NCI-H345 (cell line): ENCODE data around the gene MYO1E.
"Not testable (repeated sequence)": the region's sequence is repeated elsewhere in the genome, so short reads cannot be mapped to it uniquely, and the experiment has no call there.

Experiments used
- DNase-seq: peaks from one replicate; lab custom pipeline; 2025; lab: John Stamatoyannopoulos, UW

The MYO1E gene

DNA sequence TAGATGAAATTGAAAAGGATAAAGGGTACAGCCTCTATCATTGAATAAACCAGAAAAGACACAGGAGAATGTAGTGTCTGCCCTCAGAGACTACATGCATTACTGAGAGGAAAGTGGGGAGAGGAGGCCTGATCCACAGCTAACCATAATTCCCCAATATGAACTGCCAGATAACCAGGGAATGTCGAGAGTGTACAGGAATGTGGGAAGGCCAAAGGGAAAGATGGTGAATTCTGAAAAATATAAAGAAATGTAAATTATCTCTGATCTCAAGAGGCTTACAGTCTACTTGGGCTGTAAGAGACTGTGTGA, 22.3 kb downstream of the MYO1E start:
- no peak for DNase-seq

DNA sequence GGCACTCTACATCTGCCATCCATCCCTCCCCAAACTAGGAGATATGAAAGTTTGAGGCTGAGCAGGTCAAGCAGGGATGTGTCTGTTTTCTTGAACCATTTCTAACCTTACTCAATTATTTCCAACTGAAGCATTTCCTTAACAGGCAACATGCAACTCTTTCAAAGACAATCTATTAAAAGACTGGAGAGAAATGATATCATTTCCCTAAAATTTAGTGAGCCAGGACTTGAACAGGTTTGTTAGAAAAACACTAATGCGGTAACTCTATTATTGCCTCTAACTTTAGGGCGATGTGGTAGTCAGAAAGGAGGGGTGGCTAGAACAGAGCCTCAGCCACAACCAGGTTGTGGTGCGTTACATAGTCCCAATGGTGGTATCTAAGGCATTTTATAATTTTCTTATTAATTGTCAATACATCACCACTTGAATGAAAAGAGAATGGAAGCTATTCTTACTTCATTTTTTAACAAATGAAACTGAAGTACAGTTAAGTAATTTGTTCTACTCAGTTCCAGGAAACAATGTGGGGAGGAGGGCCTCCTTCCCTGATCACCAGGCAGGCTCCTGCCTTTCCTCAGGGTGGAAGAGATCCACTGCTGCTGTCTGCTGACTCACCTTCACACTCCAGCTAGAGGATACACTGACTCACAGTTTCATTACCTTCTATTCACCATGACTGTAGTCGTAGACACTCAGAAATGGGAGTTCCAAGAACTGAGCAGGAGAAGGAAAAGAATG, 22.8 kb downstream of the MYO1E start:
- no peak for DNase-seq

DNA sequence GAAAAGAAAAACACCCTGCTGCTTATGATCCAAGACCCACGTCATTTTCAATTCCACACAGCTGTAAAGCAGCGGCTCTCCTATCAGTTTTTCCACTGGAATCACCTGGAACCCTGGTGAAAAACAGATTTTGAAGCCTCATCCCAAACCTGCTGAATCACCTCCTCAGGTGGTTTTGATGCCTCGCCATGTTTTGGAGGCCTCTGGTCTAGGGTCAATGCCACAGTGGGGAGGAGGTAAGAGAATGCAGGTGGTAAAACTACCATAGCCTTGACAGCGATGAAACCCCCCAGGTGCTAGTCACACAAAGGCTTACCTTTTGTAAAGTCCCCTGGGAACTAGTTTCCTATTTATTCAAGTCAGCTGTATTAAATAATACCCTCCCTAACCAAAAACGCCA, 24.8 kb downstream of the MYO1E start:
- DNase-seq, result no peak

DNA sequence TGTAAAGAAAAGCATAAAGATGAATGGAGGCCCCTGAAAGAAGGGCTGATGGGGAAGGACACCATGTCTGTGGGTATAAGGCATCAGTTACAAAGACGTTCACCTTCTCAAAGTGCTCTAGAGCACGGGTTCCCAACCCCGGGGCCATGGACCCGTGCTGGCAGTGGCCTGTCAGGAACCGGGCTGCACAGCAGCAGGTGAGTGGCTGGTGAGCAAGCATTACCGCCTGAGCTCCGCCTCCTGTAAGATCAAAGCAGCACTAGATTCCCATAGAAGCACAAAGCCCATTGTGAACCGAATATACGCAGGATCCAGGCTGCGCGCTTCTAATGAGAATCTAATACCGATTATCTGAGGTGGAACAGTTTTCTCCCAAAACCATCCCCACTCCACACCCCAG, 25.7 kb downstream of the MYO1E start:
- DNase-seq, result no peak

DNA sequence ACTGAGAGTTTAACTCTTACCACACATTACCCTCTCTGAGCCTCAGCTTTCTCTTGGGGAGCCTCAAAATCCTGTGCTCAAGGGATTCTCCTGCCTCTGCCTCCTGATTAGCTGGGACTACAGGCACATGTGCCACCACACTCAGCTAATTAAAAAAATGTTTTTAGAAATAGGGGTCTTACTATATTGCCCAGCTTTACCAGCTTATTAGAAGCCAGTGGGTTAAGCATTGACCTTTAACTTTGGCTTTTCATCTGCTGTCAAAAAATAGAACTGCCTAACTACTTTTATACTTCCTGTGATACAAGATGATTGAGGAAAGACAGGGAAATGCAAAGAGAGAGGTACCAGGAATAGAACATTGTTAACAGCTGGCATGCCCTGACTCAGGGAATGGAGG, 27.3 kb downstream of the MYO1E start:
- DNase-seq, result no peak

DNA sequence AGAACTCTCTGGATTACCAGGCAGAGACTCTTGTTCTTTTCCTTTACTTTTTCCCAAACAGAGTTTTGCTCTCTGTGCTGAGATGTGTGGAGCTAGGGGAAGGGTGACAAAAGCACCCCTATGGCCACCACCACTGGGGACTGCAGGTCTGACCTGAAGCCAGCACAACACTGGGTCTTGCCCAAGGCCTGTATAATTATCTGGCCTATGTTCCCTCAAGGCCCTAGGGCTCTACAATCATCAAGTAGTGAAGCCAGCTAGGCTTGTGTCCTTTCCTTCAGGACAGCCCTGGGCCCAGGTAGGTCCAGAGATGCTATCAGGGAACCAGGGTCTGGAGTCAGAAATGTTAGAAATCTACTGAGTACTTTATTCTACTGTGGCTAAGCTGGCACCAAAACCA, 28.4 kb downstream of the MYO1E start:
- no peak for DNase-seq

DNA sequence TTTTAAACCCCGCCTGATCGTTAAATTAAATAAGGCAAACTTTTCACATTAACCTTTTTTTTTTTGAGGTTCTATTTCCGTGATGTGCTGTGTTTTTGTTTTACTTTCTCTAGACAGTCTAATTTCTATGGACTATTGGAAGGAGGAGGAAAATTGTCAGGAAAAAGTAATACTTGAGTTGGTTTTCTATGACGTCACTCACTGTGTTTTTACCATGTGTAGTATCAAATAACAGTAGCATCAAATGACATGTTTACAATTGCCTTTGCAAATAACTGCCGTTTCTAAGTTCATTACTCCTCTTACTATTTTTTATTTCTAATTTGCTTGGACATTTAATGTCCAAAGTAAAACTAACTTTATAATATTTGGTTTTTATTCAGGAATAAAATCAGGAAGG, 32.3 kb downstream of the MYO1E start:
- no peak for DNase-seq

DNA sequence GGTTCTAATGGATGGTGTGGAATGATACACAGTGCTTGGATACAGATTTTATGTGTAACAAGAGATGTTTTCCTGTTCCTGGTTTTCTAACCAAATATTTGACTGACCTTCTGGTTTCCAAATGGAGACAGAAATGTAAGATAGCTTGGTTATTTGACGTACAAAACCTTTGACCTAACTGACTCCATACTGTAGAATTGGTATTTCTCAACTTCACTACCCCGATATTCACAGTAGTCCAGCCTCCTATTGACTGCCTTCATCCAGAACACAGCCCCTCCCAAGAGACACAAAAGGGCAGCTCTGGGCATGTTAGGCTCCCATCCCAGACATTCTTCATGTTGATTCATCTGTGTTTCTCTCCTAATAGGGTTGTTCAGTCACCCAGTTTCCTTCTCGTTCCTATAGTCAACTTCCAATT, 33.4 kb downstream of the MYO1E start:
- no peak for DNase-seq

DNA sequence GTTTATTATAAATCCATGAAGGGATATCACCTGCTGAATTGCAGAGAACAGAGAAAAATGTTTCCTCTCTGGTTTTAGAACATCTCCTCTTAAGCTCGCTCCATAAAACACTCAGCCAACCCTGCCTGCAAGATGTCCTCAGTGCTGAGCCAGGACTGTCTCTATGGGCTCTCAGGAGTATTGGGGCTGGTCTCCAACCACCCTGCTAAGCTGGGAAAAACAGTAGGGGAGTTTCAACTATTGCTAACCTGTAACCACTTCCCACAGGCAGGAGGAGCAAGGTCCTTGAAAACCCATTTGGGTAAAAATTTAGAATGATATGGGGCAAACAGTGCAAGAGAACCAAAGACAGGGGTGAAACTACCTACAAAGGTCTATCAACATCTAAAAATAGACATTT, 34.3 kb downstream of the MYO1E start:
- no peak for DNase-seq

DNA sequence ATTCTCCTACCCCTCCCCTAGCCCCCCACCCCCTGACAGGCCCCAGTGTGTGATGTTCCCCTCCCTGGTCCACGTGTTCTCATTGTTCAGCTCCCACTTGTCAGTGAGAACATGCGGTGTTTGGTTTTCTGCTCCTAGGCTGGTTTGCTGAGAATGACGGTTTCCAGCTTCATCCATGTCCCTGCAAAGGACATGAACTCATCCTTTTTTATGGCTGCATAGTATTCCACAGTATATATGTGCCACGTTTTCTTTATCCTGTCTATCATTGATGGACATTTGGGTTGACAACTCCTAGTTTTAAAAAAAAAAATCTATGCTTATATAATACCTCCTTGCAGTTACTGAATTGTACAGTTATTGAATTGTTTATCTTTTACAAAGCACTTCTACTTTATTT, 35.9 kb downstream of the MYO1E start:
- not testable (repeated sequence) for DNase-seq

DNA sequence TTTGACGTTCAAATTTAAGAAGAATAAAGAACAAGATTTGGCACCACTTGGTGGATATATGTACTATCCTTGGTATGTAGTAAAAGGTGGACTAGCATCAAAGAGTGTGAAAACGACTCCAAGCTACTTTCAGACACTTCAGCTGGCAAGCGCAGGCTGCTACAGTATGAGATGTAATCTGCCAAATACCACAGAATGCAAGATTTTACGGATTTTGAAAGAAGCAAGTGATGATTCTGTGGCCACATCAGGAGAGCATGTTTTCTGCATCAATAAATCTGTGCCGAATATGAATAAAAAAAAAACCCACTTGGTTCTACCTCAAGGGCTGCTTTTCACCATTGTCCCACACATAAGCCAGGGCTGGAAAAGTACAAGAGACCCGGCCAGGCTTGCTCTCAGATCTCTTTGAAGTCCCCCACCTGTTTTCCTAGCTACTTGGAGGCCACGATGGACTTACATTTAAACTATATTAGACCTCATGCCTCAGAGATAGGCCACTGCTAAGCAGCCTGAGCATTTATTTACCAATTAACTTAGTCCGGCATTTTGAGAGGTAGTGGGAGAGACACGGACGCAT, 37.4 kb downstream of the MYO1E start:
- DNase-seq, result no peak

DNA sequence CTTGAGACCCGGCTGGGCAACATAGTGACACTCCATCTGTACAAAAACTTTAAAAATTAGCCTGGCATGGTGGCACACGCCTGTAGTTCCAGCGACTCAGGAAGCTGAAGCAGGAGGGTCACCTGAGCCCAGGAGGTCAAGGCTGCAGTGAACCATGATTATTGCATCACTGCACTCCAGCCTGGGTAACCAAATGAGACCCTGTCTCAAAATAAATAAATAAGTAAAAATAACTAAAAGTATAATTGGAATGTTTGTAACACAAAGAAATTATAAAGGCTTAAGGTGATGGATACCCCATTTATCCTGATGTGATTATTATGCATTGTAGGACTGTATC, 38.6 kb downstream of the MYO1E start:
- DNase-seq, result no peak

DNA sequence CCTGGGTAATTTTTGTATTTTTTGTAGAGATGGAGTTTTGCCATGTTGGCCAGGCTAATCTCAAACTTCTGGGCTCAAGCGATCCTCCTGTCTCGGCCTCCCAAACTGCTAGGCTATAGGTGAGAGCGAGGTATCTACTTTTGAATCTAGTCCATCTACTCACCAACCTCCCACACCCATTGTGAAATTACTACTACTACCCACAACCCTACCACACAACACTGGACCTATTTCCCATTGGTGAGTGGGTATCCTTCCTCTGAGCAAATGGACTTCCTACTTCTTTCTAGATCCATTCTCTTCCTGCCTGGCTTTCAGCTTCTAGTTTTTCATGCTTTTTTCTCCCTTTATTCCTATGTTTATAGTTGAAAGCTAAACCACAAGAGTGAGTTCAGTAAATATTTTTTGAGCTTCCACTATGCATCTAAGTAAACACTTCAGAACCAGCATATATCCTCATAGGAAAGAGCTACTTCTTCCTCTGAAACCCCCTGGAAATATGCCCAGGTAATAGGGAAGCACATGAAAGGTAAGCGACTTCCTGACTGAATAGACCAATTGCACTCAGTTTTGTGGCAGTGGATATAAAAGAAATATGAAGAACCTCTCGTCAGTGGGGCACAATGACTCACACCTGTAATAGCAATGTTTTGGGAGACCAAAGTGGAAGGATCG, 39.1 kb downstream of the MYO1E start:
- DNase-seq, result no peak

DNA sequence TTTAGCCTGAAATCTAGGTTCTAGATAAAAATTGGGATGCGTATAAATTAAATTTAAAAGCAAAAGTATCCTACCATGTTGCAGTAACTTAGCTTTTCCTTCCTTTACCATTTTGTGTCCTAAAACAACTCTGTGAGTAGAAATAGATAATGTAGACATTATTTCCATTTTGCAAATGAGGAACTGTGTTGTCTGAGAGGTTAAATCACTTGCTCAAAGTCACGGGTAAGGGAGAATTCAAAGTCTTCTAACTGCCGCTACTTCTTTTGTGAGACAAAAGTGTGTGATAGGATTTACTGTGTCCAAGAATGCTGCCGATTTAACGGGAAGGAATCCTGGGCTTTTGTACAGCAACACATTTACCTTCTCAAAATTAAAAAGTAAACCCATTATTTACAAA, 40.7 kb downstream of the MYO1E start:
- DNase-seq, result no peak

DNA sequence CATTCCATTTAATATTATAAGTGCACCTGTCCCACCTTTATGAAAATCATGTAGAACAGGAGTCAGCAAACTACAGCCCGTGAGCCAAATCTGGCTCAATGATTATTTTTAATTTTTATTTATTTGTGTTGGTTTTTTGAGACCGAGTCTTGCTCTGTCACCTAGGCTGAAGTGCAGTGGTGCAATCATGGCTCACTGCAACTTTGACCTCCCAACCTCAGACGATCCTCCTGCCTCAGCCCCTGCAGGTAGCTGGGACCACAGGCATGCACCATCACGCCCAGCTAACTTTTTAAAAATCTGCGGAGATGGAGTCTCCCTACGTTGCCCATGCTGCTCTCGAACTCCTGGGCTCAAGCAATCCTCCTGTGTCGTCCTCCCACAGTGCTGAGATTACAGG, 42.0 kb downstream of the MYO1E start:
- no peak for DNase-seq

DNA sequence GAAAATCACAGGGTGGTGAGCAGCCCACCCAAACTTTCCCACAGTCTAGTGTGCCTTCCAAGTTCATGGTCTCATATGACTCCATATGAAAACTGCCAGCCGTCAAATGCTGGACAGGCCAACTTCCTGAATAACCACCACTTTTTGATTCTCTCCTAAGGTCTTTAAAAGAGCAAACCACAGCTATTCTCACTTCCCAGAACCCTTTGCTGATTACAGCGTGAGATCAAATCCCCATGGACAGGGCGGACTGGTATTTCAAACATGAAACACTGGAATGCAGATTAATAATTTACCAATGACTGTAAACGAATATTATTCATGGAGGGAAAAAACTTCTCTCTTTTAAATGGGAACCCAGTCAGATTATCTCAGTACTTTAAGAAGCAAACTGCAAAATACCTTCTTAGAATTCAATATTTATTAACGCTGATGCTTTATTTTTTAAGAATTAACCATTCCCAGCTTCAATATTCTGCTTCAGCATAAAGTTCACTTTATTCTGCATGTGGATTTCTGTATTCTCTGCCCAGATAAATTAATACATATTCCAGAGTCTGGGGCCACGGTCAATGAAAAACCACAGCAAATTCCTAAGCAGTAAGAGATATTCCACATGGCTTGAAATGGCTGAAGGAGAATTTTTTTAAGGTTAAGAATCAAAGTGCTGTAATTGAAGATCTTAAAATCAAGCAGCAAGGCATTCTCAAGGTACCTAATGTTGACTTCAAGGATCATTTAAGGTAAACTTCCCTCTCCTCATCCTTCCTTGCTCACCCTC, 42.9 kb downstream of the MYO1E start:
- DNase-seq, result no peak

DNA sequence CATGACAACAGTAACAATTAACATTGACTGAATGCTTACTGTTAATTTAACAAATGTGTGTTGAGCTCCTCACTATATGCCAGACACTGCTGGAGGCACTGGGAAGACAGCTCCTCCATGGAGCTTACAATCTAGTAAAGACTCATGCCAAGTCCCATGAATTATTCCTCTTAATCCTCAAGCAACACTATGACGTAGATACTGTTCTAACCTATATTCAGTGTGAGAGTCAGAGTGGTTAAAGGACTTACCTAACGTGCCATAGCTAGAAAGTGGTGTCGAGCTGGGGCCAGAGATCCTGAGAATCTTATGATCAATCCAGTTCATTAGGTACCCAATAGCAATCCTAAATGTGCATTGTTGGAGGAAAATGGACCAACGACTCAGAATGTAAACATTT, 43.6 kb downstream of the MYO1E start:
- no peak for DNase-seq

DNA sequence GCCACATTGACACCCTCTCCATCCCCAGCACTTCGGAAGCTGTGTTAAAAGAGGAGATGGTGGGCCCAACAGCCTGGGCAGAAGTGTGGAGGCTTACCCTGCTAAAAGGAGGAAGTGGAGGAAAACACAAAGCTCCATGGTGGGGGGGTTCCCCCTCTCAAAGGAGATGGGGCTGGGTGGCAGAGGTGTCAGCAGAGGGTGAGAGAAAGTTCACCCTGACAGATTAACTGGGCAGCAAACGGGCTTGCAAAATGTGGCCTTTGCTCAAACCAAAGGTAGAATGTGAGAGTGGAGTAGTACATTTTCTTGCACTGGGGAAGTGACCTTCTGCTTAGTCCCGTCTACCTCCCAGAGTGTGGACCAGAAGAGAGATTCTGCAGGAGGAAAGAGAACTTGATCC, 44.7 kb downstream of the MYO1E start:
- DNase-seq, result no peak

DNA sequence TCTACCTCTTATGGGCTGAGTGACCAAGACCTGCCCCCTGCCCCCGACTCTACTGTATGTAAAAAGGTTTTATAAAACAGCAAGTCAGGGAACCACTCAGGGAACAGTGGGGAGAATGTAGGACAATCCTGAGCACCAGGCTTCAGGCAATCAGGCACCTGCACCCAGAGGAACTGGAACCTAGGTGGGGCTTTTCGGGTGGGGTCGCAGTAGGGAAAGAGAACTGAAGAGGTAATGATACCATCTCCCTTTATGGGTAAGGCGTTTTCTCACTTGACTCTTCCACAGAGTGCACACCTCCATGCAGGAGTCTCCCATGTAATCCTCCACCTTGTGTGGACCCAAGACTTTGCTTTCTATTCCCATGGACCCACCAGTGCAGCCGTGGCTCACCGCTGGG, 45.8 kb downstream of the MYO1E start:
- DNase-seq, result no peak

DNA sequence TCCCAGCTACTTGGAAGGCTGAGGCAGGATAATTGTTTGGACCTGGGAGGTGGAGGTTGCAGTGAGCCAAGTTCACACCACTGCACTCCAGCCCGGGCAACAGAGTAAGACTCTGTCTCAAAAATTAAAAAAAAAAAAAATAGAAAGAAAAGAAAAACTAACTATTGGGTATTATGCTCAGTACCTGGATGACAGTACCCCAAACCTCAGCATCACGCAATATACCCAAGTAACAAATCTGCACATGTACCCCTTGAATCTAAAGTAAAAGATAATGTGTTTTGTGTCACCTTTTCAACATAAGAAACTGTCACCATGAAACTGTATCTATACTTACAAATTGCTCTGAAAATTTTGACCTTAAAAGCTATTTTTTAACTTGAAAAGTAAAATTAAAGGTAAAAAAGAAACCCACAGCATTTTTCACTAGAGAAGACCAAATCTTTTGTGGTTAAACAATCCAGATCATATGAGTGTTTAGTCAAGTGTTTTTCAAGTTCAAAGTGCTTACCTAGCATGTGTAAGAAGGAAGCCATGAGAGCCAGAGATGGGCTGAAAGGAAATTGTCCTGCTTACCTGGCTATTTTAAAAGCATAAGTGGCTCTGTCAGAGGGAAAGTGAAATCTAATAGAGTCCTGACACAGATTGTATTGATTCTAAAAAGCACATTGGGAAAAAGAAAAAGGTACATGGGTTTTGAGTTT, 50.5 kb downstream of the MYO1E start:
- no peak for DNase-seq

DNA sequence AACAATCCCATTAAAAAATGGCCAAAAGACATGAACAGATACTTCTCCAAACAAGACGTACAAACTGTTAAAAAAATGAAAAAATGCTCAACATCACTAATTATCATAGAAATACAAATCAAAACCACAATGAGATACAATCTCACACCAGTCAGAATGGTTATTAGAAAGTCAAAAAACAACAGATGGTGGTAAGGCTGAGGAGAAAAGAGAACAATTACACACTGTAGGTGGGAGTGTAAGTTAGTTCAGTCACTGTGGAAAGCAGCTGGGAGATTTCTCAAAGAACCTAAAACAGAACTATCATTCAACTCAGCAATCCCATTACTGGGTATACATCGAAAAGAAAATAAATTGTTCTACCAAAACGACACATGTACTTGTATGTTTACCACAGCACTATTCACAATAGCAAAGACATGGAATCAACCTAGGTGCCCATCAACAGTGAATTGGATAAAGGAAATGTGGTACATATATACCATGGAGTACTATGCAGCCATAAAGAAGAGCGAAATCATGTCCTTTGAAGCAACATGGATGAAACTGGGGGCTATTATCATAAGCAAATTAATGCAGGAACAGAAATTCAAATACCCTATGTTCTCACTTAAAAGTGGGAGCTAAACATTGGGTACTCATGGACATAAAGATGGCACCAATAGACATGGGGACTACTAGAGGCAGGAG, 51.5 kb downstream of the MYO1E start:
- DNase-seq, result no peak

DNA sequence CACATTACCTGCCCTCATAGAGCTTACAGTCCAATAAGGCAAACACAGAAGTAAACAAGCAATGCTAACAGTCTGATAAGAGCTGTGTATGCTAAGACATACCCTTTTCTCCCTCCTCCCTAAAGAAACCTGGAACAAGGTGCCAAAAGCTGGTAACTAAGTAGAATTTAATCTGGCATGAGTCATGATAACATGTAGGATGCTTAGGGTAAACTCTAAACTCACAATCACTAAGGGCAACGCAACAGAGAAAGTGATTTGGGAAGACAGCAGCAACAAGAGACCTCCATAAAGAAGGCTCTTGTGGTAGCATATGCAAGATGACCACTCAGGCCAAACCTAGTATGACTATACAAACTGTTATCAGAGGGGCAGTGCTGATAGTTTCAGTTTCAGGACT, 55.5 kb downstream of the MYO1E start:
- DNase-seq, result no peak
